Liver (tissue), 9 donors: ENCODE measurements around the gene CFAP299. TPM values are rescaled to one million over a fixed set of nuclear protein-coding genes. Genes with fewer than 3 reads are reported as not detected.

Experiments used
- DNase-seq: peaks from one replicate; pipeline ENCODE4 v3.0.0-alpha.2; 2017; ENCODE audit warnings: low spot score
- H3K27ac ChIP-seq, 2 donors: one replicate each; pipeline ENCODE4 v1.7.0; 2013; ENCODE audit warnings: inconsistent platforms in 2 of 2, low read length in 2 of 2, control low read depth in 1 of 2, low read depth in 1 of 2, mild to moderate bottlenecking in 1 of 2
- H3K27me3 ChIP-seq, 4 donors: one replicate each; pipeline versions ENCODE4 v1.6.1 to v1.7.0; 2013; ENCODE audit warnings: low read length in 3 of 4, inconsistent platforms in 1 of 4, mild to moderate bottlenecking in 1 of 4, moderate library complexity in 1 of 4; ENCODE audit not compliant: control insufficient read depth in 4 of 4, insufficient read depth in 4 of 4
- H3K36me3 ChIP-seq, 4 donors: one replicate each; pipeline versions ENCODE4 v1.6.1 to v1.7.0; 2013; ENCODE audit warnings: low read length in 3 of 4, mild to moderate bottlenecking in 3 of 4, low read depth in 1 of 4, moderate library complexity in 1 of 4; ENCODE audit not compliant: control insufficient read depth in 4 of 4, insufficient read depth in 3 of 4
- H3K4me1 ChIP-seq, 4 donors: one replicate each; pipeline versions ENCODE4 v1.6.1 to v1.7.0; 2013; ENCODE audit warnings: low read length in 3 of 4, mild to moderate bottlenecking in 3 of 4, moderate library complexity in 1 of 4; ENCODE audit not compliant: control insufficient read depth in 4 of 4, insufficient read depth in 4 of 4
- H3K4me3 ChIP-seq, 3 donors: one replicate each; pipeline versions ENCODE4 v1.6.1 to v1.7.0; 2013; ENCODE audit warnings: low read length in 3 of 3, control low read depth in 1 of 3, low read depth in 1 of 3, mild to moderate bottlenecking in 1 of 3
- H3K9ac ChIP-seq, 2 donors: one replicate each; pipeline ENCODE4 v1.7.0; 2013; ENCODE audit warnings: low read length in 2 of 2, mild to moderate bottlenecking in 2 of 2, moderate library complexity in 2 of 2, control low read depth in 1 of 2, low read depth in 1 of 2
- H3K9me3 ChIP-seq, 4 donors: one replicate each; pipeline versions ENCODE4 v1.6.1 to v1.7.0; 2013; ENCODE audit warnings: low read length in 3 of 4; ENCODE audit not compliant: control insufficient read depth in 4 of 4
- EGR1 ChIP-seq, 2 donors: IDR thresholded peaks; 2 replicates each; pipeline ENCODE4 v1.6.1; 2016 to 2018; ENCODE audit warnings: antibody characterized with exemption in 2 of 2, low read depth in 2 of 2
- FOXA1 ChIP-seq: IDR thresholded peaks from 2 replicates; pipeline ENCODE4 v1.6.1; 2016; ENCODE audit warnings: antibody characterized with exemption
- FOXA2 ChIP-seq: IDR thresholded peaks from 2 replicates; pipeline ENCODE4 v1.6.1; 2016; ENCODE audit warnings: antibody characterized with exemption
- GABPA ChIP-seq, 2 donors: IDR thresholded peaks in 1 of 2; conservative IDR thresholded peaks in 1 of 2; 2 replicates each; pipeline ENCODE4 v1.6.1; 2016; ENCODE audit warnings: antibody characterized with exemption in 2 of 2, mild to moderate bottlenecking in 1 of 2, moderate library complexity in 1 of 2
- HNF4A ChIP-seq, 2 donors: conservative IDR thresholded peaks; 2 replicates each; pipeline ENCODE4 v1.6.1; 2016; ENCODE audit warnings: antibody characterized with exemption in 2 of 2, mild to moderate bottlenecking in 2 of 2
- HNF4G ChIP-seq: IDR thresholded peaks from 2 replicates; pipeline ENCODE4 v1.6.1; 2016; ENCODE audit warnings: antibody characterized with exemption
- JUND ChIP-seq, 2 donors: IDR thresholded peaks; 2 replicates each; pipeline ENCODE4 v1.6.1; 2016; ENCODE audit warnings: antibody characterized with exemption in 2 of 2
- NR2F2 ChIP-seq: IDR thresholded peaks from 2 replicates; pipeline ENCODE4 v1.6.1; 2016; ENCODE audit warnings: antibody characterized with exemption
- RAD21 ChIP-seq, 2 donors: IDR thresholded peaks; 2 replicates each; pipeline ENCODE4 v1.6.1; 2016; ENCODE audit warnings: antibody characterized with exemption in 2 of 2, mild to moderate bottlenecking in 2 of 2
- RXRA ChIP-seq, 2 donors: IDR thresholded peaks; 2 replicates each; pipeline ENCODE4 v1.6.1; 2017 to 2018; ENCODE audit warnings: antibody characterized with exemption in 2 of 2, mild to moderate bottlenecking in 1 of 2
- SP1 ChIP-seq: IDR thresholded peaks from 2 replicates; pipeline ENCODE4 v1.6.1; 2018; ENCODE audit warnings: antibody characterized with exemption, mild to moderate bottlenecking
- TAF1 ChIP-seq: conservative IDR thresholded peaks from 2 replicates; pipeline ENCODE4 v1.6.1; 2016; ENCODE audit warnings: antibody characterized with exemption, mild to moderate bottlenecking
- YY1 ChIP-seq: IDR thresholded peaks from 2 replicates; pipeline ENCODE4 v1.6.1; 2016; ENCODE audit warnings: antibody characterized with exemption, mild to moderate bottlenecking
- WGBS: extraction: QIAGEN DNeasy Blood & Tissue Kit; methylation state at CpG from one replicate; pipeline ENCODE4 v1.1.7; 2013; 5-methylcytosine and 5-hydroxymethylcytosine counted together
- polyA plus RNA-seq, 2 donors: library from polyadenylated mRNA; stranded (reverse) in 1 of 2; unstranded in 1 of 2; fragments of 200-250 nt in 1 of 2; fragments of >200 nt in 1 of 2; fragmentation: Nextera tagmentation in 1 of 2; extraction: Ambion mirVana in 1 of 2; gene quantifications; one replicate each; pipeline versions ENCODE4 v1.2.1 to v1.2.3, GENCODE V29; 2013 to 2015
- total RNA-seq, 2 donors: library from RNA; depleted of rRNA; stranded (reverse); fragments of >200 nt; gene quantifications; one replicate each; pipeline ENCODE4 v1.2.3, GENCODE V29; 2014
- TF ChIP-seq, protein P1 (sequence below): IDR thresholded peaks from 2 replicates; pipeline ENCODE4 v1.6.1; 2016; ENCODE audit warnings: antibody characterized with exemption, mild to moderate bottlenecking
- TF ChIP-seq, protein P2 (sequence below): IDR thresholded peaks from 2 replicates; pipeline ENCODE4 v1.6.1; 2016; ENCODE audit warnings: antibody characterized with exemption
- TF ChIP-seq, protein P3 (sequence below): IDR thresholded peaks from 2 replicates; pipeline ENCODE4 v1.6.1; 2016; ENCODE audit warnings: antibody characterized with exemption
- TF ChIP-seq, protein P4 (sequence below): fragments of 150-350 bp; IDR thresholded peaks from 2 replicates; pipeline ENCODE4 v1.5.1; 2017; ENCODE audit warnings: improper control_type of control experiment, low read depth, low read length; ENCODE audit not compliant: missing input control
- donor health status: healthy.
- donor health status: healthy.
- donor health status: healthy.
- donor health status: healthy.
- donor health status: healthy.

Gene CFAP299
- total and polyA plus RNA-seq, 4 donors = not detected

DNA sequence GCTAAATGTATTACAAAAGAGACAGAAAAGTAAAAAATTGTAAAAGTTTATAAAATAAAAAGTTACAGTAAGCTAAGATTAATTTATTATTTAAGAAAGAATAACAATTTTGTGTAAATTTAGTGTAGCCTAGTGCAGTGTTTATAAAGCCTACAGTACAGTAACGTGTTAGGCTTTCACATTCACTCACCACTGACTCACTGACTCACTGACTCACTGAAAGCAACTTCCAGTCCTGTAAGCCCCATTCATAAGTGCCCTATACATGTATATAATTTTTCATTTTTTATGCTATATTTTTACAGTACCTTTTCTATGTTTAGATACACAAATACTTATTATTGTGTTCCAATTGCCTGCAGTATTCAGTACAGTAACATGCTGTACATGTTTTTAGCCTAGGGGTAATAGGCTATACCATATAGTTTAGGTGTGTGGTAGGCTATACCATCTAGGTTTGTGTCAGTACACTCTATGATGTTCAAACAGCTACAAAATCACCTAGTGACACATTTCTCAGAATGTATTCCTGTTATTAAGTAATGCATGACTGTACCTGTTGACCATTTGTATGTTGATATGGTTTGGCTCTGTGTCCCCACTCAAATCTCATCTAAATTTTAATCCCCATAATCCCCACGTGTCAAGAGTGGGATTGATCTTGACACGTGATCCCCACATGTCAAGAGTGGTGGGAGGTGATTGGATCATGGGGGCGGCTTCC, 57.9 kb downstream of the CFAP299 start:
- no peaks in the 10 kb centered on the region for H3K4me1 ChIP-seq
- no peaks in the 10 kb centered on the region for H3K36me3 ChIP-seq
- 58% methylated on average over 4 of the region's 4 CpGs for WGBS
- TF ChIP-seq, protein P1, sequence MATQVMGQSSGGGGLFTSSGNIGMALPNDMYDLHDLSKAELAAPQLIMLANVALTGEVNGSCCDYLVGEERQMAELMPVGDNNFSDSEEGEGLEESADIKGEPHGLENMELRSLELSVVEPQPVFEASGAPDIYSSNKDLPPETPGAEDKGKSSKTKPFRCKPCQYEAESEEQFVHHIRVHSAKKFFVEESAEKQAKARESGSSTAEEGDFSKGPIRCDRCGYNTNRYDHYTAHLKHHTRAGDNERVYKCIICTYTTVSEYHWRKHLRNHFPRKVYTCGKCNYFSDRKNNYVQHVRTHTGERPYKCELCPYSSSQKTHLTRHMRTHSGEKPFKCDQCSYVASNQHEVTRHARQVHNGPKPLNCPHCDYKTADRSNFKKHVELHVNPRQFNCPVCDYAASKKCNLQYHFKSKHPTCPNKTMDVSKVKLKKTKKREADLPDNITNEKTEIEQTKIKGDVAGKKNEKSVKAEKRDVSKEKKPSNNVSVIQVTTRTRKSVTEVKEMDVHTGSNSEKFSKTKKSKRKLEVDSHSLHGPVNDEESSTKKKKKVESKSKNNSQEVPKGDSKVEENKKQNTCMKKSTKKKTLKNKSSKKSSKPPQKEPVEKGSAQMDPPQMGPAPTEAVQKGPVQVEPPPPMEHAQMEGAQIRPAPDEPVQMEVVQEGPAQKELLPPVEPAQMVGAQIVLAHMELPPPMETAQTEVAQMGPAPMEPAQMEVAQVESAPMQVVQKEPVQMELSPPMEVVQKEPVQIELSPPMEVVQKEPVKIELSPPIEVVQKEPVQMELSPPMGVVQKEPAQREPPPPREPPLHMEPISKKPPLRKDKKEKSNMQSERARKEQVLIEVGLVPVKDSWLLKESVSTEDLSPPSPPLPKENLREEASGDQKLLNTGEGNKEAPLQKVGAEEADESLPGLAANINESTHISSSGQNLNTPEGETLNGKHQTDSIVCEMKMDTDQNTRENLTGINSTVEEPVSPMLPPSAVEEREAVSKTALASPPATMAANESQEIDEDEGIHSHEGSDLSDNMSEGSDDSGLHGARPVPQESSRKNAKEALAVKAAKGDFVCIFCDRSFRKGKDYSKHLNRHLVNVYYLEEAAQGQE = no peak
- TF ChIP-seq RXRA (IDR thresholded peaks at IDR 0.05) (no peak), RAD21 (IDR thresholded peaks at IDR 0.05) (no peak), SP1 (no peak), FOXA1 (no peak), HNF4G (no peak), NR2F2 (no peak), FOXA2 (no peak), JUND (IDR thresholded peaks at IDR 0.05) (no peak), YY1 (no peak)
- TF ChIP-seq, protein P2, sequence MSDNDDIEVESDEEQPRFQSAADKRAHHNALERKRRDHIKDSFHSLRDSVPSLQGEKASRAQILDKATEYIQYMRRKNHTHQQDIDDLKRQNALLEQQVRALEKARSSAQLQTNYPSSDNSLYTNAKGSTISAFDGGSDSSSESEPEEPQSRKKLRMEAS = no peak
- TF ChIP-seq, protein P3, sequence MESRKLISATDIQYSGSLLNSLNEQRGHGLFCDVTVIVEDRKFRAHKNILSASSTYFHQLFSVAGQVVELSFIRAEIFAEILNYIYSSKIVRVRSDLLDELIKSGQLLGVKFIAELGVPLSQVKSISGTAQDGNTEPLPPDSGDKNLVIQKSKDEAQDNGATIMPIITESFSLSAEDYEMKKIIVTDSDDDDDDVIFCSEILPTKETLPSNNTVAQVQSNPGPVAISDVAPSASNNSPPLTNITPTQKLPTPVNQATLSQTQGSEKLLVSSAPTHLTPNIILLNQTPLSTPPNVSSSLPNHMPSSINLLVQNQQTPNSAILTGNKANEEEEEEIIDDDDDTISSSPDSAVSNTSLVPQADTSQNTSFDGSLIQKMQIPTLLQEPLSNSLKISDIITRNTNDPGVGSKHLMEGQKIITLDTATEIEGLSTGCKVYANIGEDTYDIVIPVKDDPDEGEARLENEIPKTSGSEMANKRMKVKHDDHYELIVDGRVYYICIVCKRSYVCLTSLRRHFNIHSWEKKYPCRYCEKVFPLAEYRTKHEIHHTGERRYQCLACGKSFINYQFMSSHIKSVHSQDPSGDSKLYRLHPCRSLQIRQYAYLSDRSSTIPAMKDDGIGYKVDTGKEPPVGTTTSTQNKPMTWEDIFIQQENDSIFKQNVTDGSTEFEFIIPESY = no peak
- no peak overlapping the region for H3K4me3 ChIP-seq
- H3K9me3 ChIP-seq = peaks cover 0 to 3% (median 0%) of the 10 kb centered on the region in 4 donors
- H3K27me3 ChIP-seq = no peaks in the 10 kb centered on the region
- H3K9ac ChIP-seq = no peak overlapping the region
- DNase-seq = no peak
- no peak overlapping the region for H3K27ac ChIP-seq

DNA sequence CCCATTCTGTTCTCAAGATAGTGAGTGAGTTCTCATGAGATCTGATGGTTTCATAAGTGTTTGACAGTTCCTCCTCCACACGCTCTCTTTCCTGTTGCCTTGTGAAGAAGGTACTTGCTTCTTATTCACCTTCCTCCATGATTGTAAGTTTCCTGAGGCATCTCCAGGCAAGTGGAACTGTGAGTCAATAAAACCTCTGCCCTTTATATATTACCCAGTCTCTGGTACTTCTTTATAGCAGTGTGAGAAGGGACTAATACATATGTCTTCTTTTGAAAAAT, 58.4 kb downstream of the CFAP299 start:
- peaks cover 0 to 3% (median 0%) of the 10 kb centered on the region in 4 donors for H3K9me3 ChIP-seq
- H3K27me3 ChIP-seq = no peaks in the 10 kb centered on the region
- H3K4me1 ChIP-seq = no peaks in the 10 kb centered on the region
- no peaks in the 10 kb centered on the region for H3K36me3 ChIP-seq
- no peak overlapping the region for H3K4me3 ChIP-seq
- WGBS = 98% methylated on average over 1 of the region's 1 CpG
- H3K27ac ChIP-seq = no peak overlapping the region
- TF ChIP-seq RAD21 (IDR thresholded peaks at IDR 0.05) (no peak), HNF4G (no peak), HNF4A (conservative IDR thresholded peaks at IDR 0.05) (no peak), SP1 (no peak), EGR1 (IDR thresholded peaks at IDR 0.05; ENCODE audit: low read depth in 2 of 2) (no peak), FOXA1 (no peak), GABPA (IDR thresholded peaks at IDR 0.05 in 1 of 2, conservative IDR thresholded peaks at IDR 0.05 in 1 of 2) (no peak), TAF1 (no peak), JUND (IDR thresholded peaks at IDR 0.05) (no peak), FOXA2 (no peak), NR2F2 (no peak), YY1 (no peak)
- TF ChIP-seq, protein P2 = no peak
- TF ChIP-seq, protein P1 = no peak
- TF ChIP-seq, protein P4, sequence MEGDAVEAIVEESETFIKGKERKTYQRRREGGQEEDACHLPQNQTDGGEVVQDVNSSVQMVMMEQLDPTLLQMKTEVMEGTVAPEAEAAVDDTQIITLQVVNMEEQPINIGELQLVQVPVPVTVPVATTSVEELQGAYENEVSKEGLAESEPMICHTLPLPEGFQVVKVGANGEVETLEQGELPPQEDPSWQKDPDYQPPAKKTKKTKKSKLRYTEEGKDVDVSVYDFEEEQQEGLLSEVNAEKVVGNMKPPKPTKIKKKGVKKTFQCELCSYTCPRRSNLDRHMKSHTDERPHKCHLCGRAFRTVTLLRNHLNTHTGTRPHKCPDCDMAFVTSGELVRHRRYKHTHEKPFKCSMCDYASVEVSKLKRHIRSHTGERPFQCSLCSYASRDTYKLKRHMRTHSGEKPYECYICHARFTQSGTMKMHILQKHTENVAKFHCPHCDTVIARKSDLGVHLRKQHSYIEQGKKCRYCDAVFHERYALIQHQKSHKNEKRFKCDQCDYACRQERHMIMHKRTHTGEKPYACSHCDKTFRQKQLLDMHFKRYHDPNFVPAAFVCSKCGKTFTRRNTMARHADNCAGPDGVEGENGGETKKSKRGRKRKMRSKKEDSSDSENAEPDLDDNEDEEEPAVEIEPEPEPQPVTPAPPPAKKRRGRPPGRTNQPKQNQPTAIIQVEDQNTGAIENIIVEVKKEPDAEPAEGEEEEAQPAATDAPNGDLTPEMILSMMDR = no peak
- no peak for DNase-seq
- H3K9ac ChIP-seq = no peak overlapping the region
